H9 (cell line): ENCODE measurements around the gene LCMT1. TPM values are rescaled to one million over a fixed set of nuclear protein-coding genes. Genes with fewer than 3 reads are reported as not detected.

ENCODE experiments used
- DNase-seq: peaks from one replicate; pipeline ENCODE4 v3.0.0-alpha.2; 2017
- H2AFZ ChIP-seq: one replicate; pipeline ENCODE4 v1.6.1; 2013; ENCODE audit warnings: mild to moderate bottlenecking, low read length, control low read depth, moderate library complexity
- H2AK5ac ChIP-seq: 2 replicates; pipeline ENCODE4 v1.6.1; 2013; ENCODE audit warnings: low read length, control low read depth, mixed read lengths; ENCODE audit not compliant: insufficient read length
- H2BK120ac ChIP-seq: one replicate; pipeline ENCODE4 v1.6.1; 2013; ENCODE audit warnings: low read depth, mild to moderate bottlenecking, low read length, control low read depth, inconsistent platforms; ENCODE audit not compliant: poor library complexity, severe bottlenecking
- H2BK12ac ChIP-seq: 2 replicates; pipeline ENCODE4 v1.6.1; 2013; ENCODE audit warnings: low read length, control low read depth, mixed read lengths, low read depth; ENCODE audit not compliant: insufficient read length
- H2BK15ac ChIP-seq: 2 replicates; pipeline ENCODE4 v1.6.1; 2013; ENCODE audit warnings: low read depth, low read length, control low read depth
- H2BK20ac ChIP-seq: one replicate; pipeline ENCODE4 v1.6.1; 2013; ENCODE audit warnings: low read depth, mild to moderate bottlenecking, low read length, control low read depth, inconsistent platforms; ENCODE audit not compliant: poor library complexity, severe bottlenecking
- H2BK5ac ChIP-seq: 2 replicates; pipeline ENCODE4 v1.6.1; 2013; ENCODE audit warnings: low read length, control low read depth, mixed read lengths; ENCODE audit not compliant: insufficient read length
- H3K14ac ChIP-seq: 2 replicates; pipeline ENCODE4 v1.6.1; 2013; ENCODE audit warnings: low read length, control low read depth; ENCODE audit not compliant: insufficient read depth
- H3K18ac ChIP-seq: 2 replicates; pipeline ENCODE4 v1.6.1; 2013; ENCODE audit warnings: low read depth, mild to moderate bottlenecking, mixed read lengths, low read length, control low read depth; ENCODE audit not compliant: insufficient read length
- H3K23ac ChIP-seq: 2 replicates; pipeline ENCODE4 v1.6.1; 2013; ENCODE audit warnings: low read length, control low read depth, mixed read lengths, low read depth; ENCODE audit not compliant: insufficient read length
- H3K23me2 ChIP-seq: 2 replicates; pipeline ENCODE4 v1.6.1; 2013; ENCODE audit warnings: low read depth, mild to moderate bottlenecking, mixed read lengths, low read length, control low read depth; ENCODE audit not compliant: insufficient read length, poor library complexity, severe bottlenecking
- H3K27ac ChIP-seq: 2 replicates; pipeline ENCODE4 v1.5.1; 2013; ENCODE audit warnings: low read length, control low read depth, mixed read lengths, low read depth; ENCODE audit not compliant: insufficient read length
- H3K27me3 ChIP-seq: 2 replicates; pipeline ENCODE4 v1.6.1; 2013; ENCODE audit warnings: low read length, control low read depth, inconsistent platforms; ENCODE audit not compliant: insufficient read depth
- H3K4ac ChIP-seq: 2 replicates; pipeline ENCODE4 v1.6.1; 2013; ENCODE audit warnings: low read depth, mild to moderate bottlenecking, control low read depth, inconsistent platforms, low read length, moderate library complexity
- H3K4me1 ChIP-seq: 2 replicates; pipeline ENCODE4 v1.6.1; 2013; ENCODE audit warnings: low read length, control low read depth, inconsistent platforms; ENCODE audit not compliant: insufficient read depth
- H3K4me2 ChIP-seq: 2 replicates; pipeline ENCODE4 v1.6.1; 2013; ENCODE audit warnings: low read length, control low read depth, mixed read lengths; ENCODE audit not compliant: insufficient read length, insufficient read depth
- H3K56ac ChIP-seq: 2 replicates; pipeline ENCODE4 v1.6.1; 2013; ENCODE audit warnings: low read depth, mild to moderate bottlenecking, mixed read lengths, low read length, control low read depth; ENCODE audit not compliant: insufficient read length
- H3K79me1 ChIP-seq: 2 replicates; pipeline ENCODE4 v1.6.1; 2013; ENCODE audit warnings: low read depth, mild to moderate bottlenecking, moderate library complexity, low read length, control low read depth, inconsistent platforms; ENCODE audit not compliant: insufficient read depth, poor library complexity, severe bottlenecking
- H3K79me2 ChIP-seq: 2 replicates; pipeline ENCODE4 v1.6.1; 2013; ENCODE audit warnings: low read length, control low read depth, inconsistent platforms; ENCODE audit not compliant: insufficient read depth
- H3K9ac ChIP-seq: 2 replicates; pipeline ENCODE4 v1.6.1; 2013; ENCODE audit warnings: low read length, control low read depth, mixed read lengths; ENCODE audit not compliant: insufficient read length; ENCODE audit errors: extremely low read depth
- H3K9me3 ChIP-seq: one replicate; pipeline ENCODE4 v1.6.1; 2013; ENCODE audit warnings: low read depth, low read length, inconsistent platforms; ENCODE audit not compliant: control insufficient read depth
- H3T11ph ChIP-seq: one replicate; pipeline ENCODE4 v1.6.1; 2013; ENCODE audit warnings: mild to moderate bottlenecking, low read length, control low read depth, inconsistent platforms
- H4K20me1 ChIP-seq: one replicate; pipeline ENCODE4 v1.6.1; 2013; ENCODE audit not compliant: control insufficient read depth, insufficient read length, insufficient read depth
- H4K5ac ChIP-seq: 2 replicates; pipeline ENCODE4 v1.6.1; 2013; ENCODE audit warnings: low read depth, mild to moderate bottlenecking, mixed read lengths, low read length, control low read depth; ENCODE audit not compliant: insufficient read length
- H4K8ac ChIP-seq: replicated peaks from 2 replicates; pipeline ENCODE4 v1.6.1; 2013; ENCODE audit warnings: low read length, control low read depth, mixed read lengths, low read depth; ENCODE audit not compliant: insufficient read length
- H4K91ac ChIP-seq: 2 replicates; pipeline ENCODE4 v1.6.1; 2013; ENCODE audit warnings: low read depth, mild to moderate bottlenecking, moderate library complexity, mixed read lengths, low read length, control low read depth; ENCODE audit not compliant: insufficient read length
- H3K27ac Mint-ChIP-seq, 3 experiments: 2 replicates in 2 of 3; 3 replicates in 1 of 3; pipeline ENCODE4 v1.8.0; 2020 to 2021; ENCODE audit warnings: mixed read lengths in 3 of 3, mild to moderate bottlenecking in 1 of 3, moderate library complexity in 1 of 3
- H3K27me3 Mint-ChIP-seq: 2 replicates; pipeline ENCODE4 v1.8.0; 2021; ENCODE audit warnings: low read depth, mild to moderate bottlenecking, moderate library complexity, mixed read lengths
- H3K36me3 Mint-ChIP-seq, 3 experiments: 2 replicates in 2 of 3; 3 replicates in 1 of 3; pipeline ENCODE4 v1.8.0; 2020 to 2021; ENCODE audit warnings: low read depth in 3 of 3, mixed read lengths in 3 of 3; ENCODE audit not compliant: insufficient read depth in 1 of 3
- H3K4me1 Mint-ChIP-seq, 2 experiments: 2 replicates each; pipeline ENCODE4 v1.8.0; 2020; ENCODE audit warnings: mixed read lengths in 2 of 2
- H3K4me3 Mint-ChIP-seq, 2 experiments: 2 replicates in 1 of 2; 3 replicates in 1 of 2; pipeline ENCODE4 v1.8.0; 2020 to 2021; ENCODE audit warnings: mild to moderate bottlenecking in 2 of 2, mixed read lengths in 2 of 2, moderate library complexity in 1 of 2
- H3K9me3 Mint-ChIP-seq, 2 experiments: 2 replicates in 1 of 2; 3 replicates in 1 of 2; pipeline ENCODE4 v1.8.0; 2020; ENCODE audit warnings: mild to moderate bottlenecking in 2 of 2, mixed read lengths in 2 of 2, moderate library complexity in 1 of 2
- CTCF ChIP-seq: fragments of 200-600 bp; sonication (generic); conservative IDR thresholded peaks from 3 replicates; pipeline ENCODE4 v1.8.0; 2021; ENCODE audit warnings: antibody characterized with exemption, mild to moderate bottlenecking
- whole genome bisulfite sequencing: extraction: QIAGEN DNeasy Blood & Tissue Kit; methylation state at CpG from one replicate; pipeline ENCODE4 v1.1.7; 2013; ENCODE audit warnings: missing lambda C conversion rate, low lambda C conversion rate, mixed read lengths; ENCODE audit not compliant: insufficient read length; ENCODE audit errors: extremely low coverage; 5-methylcytosine and 5-hydroxymethylcytosine counted together
- total RNA-seq: library from RNA; stranded (reverse); gene quantifications from 2 replicates; pipeline ENCODE4 v1.2.1, GENCODE V29; 2021

Gene LCMT1
- total RNA-seq, 1 experiment from 2014 or later = 81.2 TPM

- no peaks in the 10 kb centered on the region for H3K79me1 ChIP-seq
- no peak overlapping the region for H4K8ac ChIP-seq
- no CpG with 5 or more reads among the region's 3 CpGs for WGBS
- no peak overlapping the region for H3T11ph ChIP-seq
- H2AFZ ChIP-seq = no peak overlapping the region
- no peak overlapping the region for H2BK15ac ChIP-seq
- no peaks in the 10 kb centered on the region for H4K20me1 ChIP-seq
- H3K23ac ChIP-seq = no peak overlapping the region
- no peaks in the 10 kb centered on the region for H3K79me2 ChIP-seq
- H2BK12ac ChIP-seq = no peak overlapping the region
- H3K27ac ChIP-seq = no peak overlapping the region
- Mint-ChIP-seq H3K4me3 (no peak overlapping the region), H3K9me3 (no peaks in the 10 kb centered on the region), H3K27me3 (peaks cover 4% of the 10 kb centered on the region), H3K27ac (no peak overlapping the region), H3K36me3 (no peaks in the 10 kb centered on the region), H3K4me1 (no peaks in the 10 kb centered on the region)
- no peaks in the 10 kb centered on the region for H3K27me3 ChIP-seq
- no peaks in the 10 kb centered on the region for H3K9me3 ChIP-seq
- H3K14ac ChIP-seq = no peak overlapping the region
- no peaks in the 10 kb centered on the region for H3K23me2 ChIP-seq
- H4K5ac ChIP-seq = no peak overlapping the region
- H4K91ac ChIP-seq = no peak overlapping the region
- no peak overlapping the region for H3K18ac ChIP-seq
- TF ChIP-seq CTCF = no peak
- no peaks in the 10 kb centered on the region for H3K4me1 ChIP-seq
- H3K56ac ChIP-seq = no peak overlapping the region
- H3K4me2 ChIP-seq = no peak overlapping the region
- H2BK20ac ChIP-seq = no peak overlapping the region
- no peak overlapping the region for H2BK120ac ChIP-seq
- H3K9ac ChIP-seq = no peak overlapping the region
- no peak overlapping the region for H2BK5ac ChIP-seq
- DNase-seq = no peak
- no peak overlapping the region for H3K4ac ChIP-seq
- H2AK5ac ChIP-seq = no peak overlapping the region
Measured at GRCh38 chr16:25219070-25219737, 107.7 kb downstream of the LCMT1 start.
